Activated B cell treated with CpG ODN at 0.5 μM for 24 hours (primary cell): ENCODE measurements around the gene SMPD3. TPM values are rescaled to one million over a fixed set of nuclear protein-coding genes. Genes with fewer than 3 reads are reported as not detected.

ENCODE experiments used
- ATAC-seq: fragments of 200-7000 bp; cut with Tn5 transposase; one replicate; pipeline ENCODE4 v1.10.0; 2021; ENCODE audit warnings: low read depth, mild to moderate bottlenecking, moderate library complexity
- CTCF ChIA-PET: fragments of 350-600 bp; sonication (Branson Sonifier 250); formaldehyde crosslinking; loops from one replicate; lab custom pipeline; 2021; ENCODE audit warnings: antibody characterized with exemption; lab: Charles Lee
- POLR2A ChIA-PET: fragments of 350-600 bp; sonication (Branson Sonifier 250); formaldehyde crosslinking; loops from one replicate; lab custom pipeline; 2021; ENCODE audit warnings: antibody characterized with exemption; lab: Charles Lee
- DNase-seq: peaks from one replicate; pipeline ENCODE4 v3.0.0; 2022
- H3K27ac Mint-ChIP-seq: one replicate; pipeline ENCODE4 v1.8.0; 2020; ENCODE audit warnings: mixed read lengths
- H3K27me3 Mint-ChIP-seq: one replicate; pipeline ENCODE4 v1.8.0; 2021; ENCODE audit warnings: mixed read lengths
- H3K36me3 Mint-ChIP-seq: one replicate; pipeline ENCODE4 v1.8.0; 2021; ENCODE audit warnings: low read depth, mixed read lengths
- H3K4me1 Mint-ChIP-seq: one replicate; pipeline ENCODE4 v1.8.0; 2021; ENCODE audit warnings: mixed read lengths
- H3K4me3 Mint-ChIP-seq: one replicate; pipeline ENCODE4 v1.8.0; 2020; ENCODE audit warnings: mild to moderate bottlenecking, mixed read lengths
- H3K9me3 Mint-ChIP-seq: one replicate; pipeline ENCODE4 v1.8.0; 2020; ENCODE audit warnings: mixed read lengths
- intact Hi-C: fragments of 100-400 bp; cut with micrococcal nuclease; formaldehyde crosslinking; loops from one replicate; pipeline ENCODE4 v1.15.1; 2024
- total RNA-seq: library from RNA; stranded (reverse); gene quantifications from 2 replicates; pipeline ENCODE4 v1.2.3, GENCODE V29; 2022
- TF ChIP-seq, protein P1 (sequence below): fragments of 200-600 bp; IDR thresholded peaks from one replicate; pipeline ENCODE4 v1.8.0; 2022; ENCODE audit warnings: antibody characterized with exemption, mild to moderate bottlenecking

The SMPD3 gene
- total RNA-seq, 1 donor from 2014 or later = 0.35 TPM

DNA sequence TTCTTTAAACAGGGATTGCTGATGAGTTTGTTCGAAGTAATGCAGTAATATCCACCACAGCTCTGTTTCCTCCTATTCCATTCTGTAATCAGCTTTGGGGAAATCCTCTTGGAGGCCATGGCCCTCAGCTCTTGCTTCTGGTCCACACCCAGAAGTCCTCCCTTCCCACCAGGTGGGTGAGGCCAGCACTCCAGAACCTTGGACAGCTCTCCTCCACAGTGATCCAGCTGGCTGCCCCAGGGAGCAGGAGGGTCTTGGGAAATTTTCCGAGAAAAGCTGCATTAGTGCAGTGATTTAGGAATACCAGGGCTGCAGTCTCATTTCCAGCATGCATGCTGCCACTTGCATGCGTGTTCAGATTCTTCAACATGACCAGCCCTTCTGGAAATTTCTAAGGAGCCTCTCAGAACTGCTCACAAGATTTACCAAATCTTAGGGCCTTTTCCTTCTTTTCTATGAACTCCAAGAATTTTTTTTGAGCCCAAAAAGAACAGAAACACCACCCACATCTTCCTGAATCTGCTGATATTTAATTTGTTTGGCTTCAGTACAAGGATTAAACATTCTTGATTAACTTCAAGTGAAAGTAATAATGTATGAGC is 4.2 kb downstream of the SMPD3 start:
- DNase-seq (no peak), ATAC-seq (no peak)
- CTCF ChIA-PET = no interaction called here
- intact Hi-C loops = loop anchor here (10.0 kb wide), 2 partner anchors 199 to 401 kb away; partner anchors contain the start of genes PLA2G15 and TANGO6
- Mint-ChIP-seq H3K9me3 (no peaks in the 10 kb centered on the region), H3K4me3 (no peak overlapping the region), H3K27me3 (peaks cover 36% of the 10 kb centered on the region), H3K36me3 (no peaks in the 10 kb centered on the region), H3K27ac (no peak overlapping the region), H3K4me1 (peaks cover 20% of the 10 kb centered on the region)
- POLR2A ChIA-PET = interaction anchor here (2.1 kb wide), 1 partner anchor 26 kb away, joined by 5 read pairs; no protein-coding TSS in a partner anchor
- TF ChIP-seq, protein P1, sequence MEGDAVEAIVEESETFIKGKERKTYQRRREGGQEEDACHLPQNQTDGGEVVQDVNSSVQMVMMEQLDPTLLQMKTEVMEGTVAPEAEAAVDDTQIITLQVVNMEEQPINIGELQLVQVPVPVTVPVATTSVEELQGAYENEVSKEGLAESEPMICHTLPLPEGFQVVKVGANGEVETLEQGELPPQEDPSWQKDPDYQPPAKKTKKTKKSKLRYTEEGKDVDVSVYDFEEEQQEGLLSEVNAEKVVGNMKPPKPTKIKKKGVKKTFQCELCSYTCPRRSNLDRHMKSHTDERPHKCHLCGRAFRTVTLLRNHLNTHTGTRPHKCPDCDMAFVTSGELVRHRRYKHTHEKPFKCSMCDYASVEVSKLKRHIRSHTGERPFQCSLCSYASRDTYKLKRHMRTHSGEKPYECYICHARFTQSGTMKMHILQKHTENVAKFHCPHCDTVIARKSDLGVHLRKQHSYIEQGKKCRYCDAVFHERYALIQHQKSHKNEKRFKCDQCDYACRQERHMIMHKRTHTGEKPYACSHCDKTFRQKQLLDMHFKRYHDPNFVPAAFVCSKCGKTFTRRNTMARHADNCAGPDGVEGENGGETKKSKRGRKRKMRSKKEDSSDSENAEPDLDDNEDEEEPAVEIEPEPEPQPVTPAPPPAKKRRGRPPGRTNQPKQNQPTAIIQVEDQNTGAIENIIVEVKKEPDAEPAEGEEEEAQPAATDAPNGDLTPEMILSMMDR = no peak

DNA sequence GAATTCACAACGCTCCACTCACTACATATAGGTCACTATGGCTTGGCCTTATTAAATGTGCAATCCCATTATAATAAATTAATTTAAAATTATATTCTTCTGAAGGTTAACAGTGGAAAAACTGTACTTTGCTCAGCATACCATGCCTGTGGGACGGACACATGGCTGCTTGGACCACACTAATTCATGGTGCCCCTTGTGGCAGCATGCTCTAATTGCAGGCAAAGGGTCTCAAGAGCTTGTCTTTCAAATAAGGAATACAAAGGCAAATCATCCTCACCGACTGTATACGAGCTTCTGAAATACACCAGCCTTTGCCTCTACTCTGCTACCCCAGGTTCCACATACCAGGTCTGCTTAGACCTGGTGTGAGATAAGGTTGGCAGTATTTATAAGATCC is 11.7 kb downstream of the SMPD3 start:
- TF ChIP-seq, protein P1 = no peak
- Mint-ChIP-seq H3K9me3 (peaks cover 8% of the 10 kb centered on the region), H3K4me3 (no peak overlapping the region), H3K4me1 (no peaks in the 10 kb centered on the region), H3K36me3 (no peaks in the 10 kb centered on the region), H3K27me3 (peaks cover 20% of the 10 kb centered on the region), H3K27ac (no peak overlapping the region)
- CTCF ChIA-PET = no interaction called here
- DNase-seq = no peak
- POLR2A ChIA-PET = no interaction called here
- no peak for ATAC-seq
- intact Hi-C loops = no loop called here

DNA sequence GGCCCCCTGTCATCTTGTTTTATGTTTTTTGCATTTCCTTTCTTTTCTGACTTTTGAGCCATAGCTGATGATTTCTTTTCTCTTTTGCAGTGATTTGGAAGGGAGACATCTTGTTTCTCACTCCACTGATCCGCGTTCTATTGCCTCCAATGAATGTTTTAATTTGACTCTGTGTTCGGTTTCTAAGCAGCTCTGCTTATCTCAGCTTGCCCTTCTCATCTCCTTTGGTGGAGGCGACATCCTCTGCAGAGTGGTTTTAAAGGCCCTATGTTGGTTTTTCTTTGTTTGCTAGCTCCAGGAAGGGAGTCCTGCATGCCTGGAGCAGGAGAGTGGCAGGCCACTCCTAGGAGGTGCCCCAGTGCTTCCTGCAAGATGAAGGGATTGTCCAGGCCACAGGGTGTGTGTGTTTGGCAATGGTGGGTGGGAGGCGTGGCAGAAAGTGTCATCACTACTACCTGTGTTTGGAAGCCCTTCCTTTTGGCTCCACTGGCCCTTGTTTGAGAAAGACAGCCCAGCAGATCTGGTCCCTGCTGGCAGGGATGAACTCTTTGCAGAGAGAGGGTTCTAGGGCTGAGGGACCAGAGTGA is 13.6 kb downstream of the SMPD3 start:
- DNase-seq (no peak), ATAC-seq (no peak)
- Mint-ChIP-seq H3K9me3 (peaks cover 8% of the 10 kb centered on the region), H3K4me3 (no peak overlapping the region), H3K4me1 (no peaks in the 10 kb centered on the region), H3K36me3 (no peaks in the 10 kb centered on the region), H3K27me3 (peaks cover 12% of the 10 kb centered on the region), H3K27ac (no peak overlapping the region)
- CTCF ChIA-PET = no interaction called here
- TF ChIP-seq, protein P1 = no peak
- intact Hi-C loops = no loop called here
- POLR2A ChIA-PET = no interaction called here

DNA sequence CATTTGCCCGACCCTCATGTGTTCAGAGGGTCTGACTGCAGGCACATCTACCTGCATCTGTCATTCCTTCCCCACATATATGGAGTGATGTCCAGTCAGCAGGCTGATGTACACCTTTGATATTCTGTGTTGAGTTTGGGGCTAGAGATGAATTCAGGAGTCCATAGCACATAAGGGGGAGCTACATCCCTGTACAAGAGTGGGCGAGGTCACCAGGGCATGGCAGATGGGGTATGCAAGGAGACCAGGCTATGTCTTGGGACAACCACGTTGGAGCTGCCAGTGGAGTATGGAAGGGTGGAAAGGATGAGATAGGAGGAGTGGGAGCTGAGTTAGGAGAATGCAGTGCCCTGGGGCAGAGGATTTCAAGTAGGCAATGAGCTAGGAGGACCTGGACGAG is 15.0 kb downstream of the SMPD3 start:
- ChIA-PET CTCF (no interaction called here), POLR2A (no interaction called here)
- DNase-seq (no peak), ATAC-seq (no peak)
- Mint-ChIP-seq H3K9me3 (peaks cover 8% of the 10 kb centered on the region), H3K36me3 (no peaks in the 10 kb centered on the region), H3K27ac (no peak overlapping the region), H3K4me3 (no peak overlapping the region), H3K27me3 (no peaks in the 10 kb centered on the region), H3K4me1 (no peaks in the 10 kb centered on the region)
- intact Hi-C loops = no loop called here
- TF ChIP-seq, protein P1 = no peak

DNA sequence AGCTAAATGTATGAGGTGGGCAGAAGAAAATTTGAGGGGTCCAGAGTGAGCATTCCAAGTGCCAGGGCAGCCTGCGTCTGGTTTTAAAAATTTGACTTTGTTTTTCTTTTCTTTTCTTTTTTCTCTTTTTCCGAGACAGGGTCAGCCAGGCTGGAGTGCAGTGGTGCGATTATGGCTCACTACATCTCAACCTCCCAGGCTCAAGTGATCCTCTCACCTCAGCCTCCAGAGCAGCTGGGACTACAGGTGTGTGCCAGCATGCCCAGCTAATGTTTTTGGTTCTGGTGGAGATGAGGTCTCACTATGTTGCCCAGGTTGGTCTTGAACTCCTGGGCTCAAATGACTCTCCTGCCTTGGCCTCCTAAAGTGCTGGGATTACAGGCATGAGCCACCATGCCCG is 15.6 kb downstream of the SMPD3 start:
- no peak overlapping the region for H3K27ac Mint-ChIP-seq

More for the DNA sequence above, 15.6 kb downstream of the SMPD3 start:
- ATAC-seq (no peak), DNase-seq (no peak)
- intact Hi-C loops = no loop called here
- Mint-ChIP-seq H3K27me3 (no peaks in the 10 kb centered on the region), H3K4me1 (no peaks in the 10 kb centered on the region), H3K4me3 (no peak overlapping the region), H3K9me3 (peaks cover 8% of the 10 kb centered on the region), H3K36me3 (no peaks in the 10 kb centered on the region)
- CTCF ChIA-PET = no interaction called here
- TF ChIP-seq, protein P1 = no peak
- POLR2A ChIA-PET = no interaction called here
